HG03571 (cell line): Measurements from ENCODE around the gene MTHFS.
A peak's percentile ranks its signal among the peaks of the same experiment; 100 is the strongest.

ENCODE experiments used
- ATAC-seq: cut with Tn5 transposase; IDR thresholded peaks from one replicate; pipeline ENCODE4 v1.9.1; 2021; ENCODE audit not compliant: unreplicated experiment

Gene MTHFS

GRCh38 chr15:79881254-79881653 is 15.6 kb downstream of the MTHFS start:
- no peak for ATAC-seq

DNA sequence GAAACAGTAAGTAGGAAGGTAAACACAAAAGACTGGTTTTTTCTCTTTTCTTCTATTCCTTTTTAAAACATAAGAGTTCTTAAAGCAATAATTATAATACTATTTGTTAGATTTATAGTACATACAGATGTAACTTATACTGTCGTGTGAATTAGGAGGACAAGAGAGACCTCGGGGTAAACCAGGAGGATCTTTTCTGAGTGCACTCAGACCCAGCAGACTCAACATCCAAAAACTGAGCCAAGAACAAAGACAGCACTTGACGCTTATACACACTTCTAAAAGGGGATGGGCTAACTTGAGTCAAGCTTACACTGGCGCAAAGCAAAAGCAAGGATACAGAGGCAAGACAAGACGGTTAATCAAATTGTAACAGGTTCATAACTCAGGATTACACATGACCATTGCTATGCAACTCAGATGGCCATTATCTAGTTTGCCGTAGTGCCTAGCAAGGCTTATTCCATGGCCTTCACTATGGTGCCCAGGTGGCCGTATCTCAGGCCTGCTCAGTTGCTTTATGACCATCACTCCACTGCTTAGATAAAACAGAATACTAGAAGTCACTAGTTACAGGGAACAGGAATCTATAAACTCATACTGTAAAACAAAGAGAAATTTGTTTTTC is 18.6 kb downstream of the MTHFS start:
- ATAC-seq, result no peak

DNA sequence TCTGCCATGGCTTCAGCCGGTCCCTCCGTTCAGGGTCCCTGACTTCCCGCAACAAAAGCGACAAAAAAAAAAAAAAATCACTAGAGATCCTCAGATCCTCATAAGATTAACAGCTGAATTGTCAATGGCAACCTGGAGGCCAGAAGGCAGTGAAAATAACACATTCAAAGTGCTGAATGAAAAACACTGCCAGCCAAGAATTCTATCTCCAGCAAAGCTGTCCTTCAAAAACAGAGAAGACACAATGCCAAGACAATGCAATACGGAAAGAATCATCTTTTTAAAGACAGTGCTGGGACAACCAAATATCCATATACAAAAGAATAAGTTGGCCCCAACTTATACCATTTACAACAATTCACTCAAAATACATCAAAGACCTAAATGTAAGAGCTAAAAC is 21.6 kb downstream of the MTHFS start:
- no peak for ATAC-seq

DNA sequence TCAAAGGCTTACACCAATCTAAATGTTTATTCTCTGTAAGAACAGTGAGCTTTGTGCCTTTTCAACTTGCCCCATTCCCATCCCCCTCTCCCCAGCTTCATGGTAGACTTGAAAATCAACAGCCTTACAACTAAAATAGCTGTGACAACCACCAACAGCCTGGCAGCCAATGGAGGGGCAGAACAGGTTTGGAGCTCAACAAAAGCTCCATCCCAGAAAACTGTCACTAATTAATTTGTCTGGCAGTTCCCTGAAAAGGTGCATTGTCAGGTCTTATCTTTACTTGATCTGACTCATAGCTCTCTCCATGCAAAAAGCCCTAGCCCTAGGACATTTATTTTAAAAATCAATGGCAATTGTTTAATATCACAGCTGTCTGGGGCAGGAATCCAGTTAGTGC is 22.6 kb downstream of the MTHFS start:
- ATAC-seq, result no peak

- ATAC-seq, result no peak
Measured at GRCh38 chr15:79872358-79873017, 24.3 kb downstream of the MTHFS start.

GRCh38 chr15:79868554-79868953 is 28.3 kb downstream of the MTHFS start:
- ATAC-seq, result no peak

GRCh38 chr15:79863886-79864285 is 32.9 kb downstream of the MTHFS start:
- ATAC-seq, result no peak

- no peak for ATAC-seq
Measured at GRCh38 chr15:79862191-79862590, 34.6 kb downstream of the MTHFS start.

DNA sequence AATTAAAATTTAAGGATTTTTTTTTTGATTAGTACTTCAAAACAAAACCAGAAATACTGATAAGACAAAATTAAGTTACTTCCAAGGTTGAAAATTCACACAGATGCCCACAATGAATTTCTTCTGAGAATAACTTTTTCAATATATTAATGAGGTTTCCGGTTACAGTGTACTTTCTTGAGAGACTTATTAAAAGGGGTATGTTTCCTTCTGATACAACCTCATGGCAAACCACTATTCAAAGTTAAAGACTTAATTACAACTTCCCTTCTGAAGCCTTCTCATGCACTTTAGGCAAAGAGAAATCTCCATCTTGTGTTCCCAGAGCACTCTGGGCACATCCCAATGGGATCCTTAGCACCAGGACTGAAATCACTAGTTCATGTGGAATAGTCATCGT is 36.2 kb downstream of the MTHFS start:
- no peak for ATAC-seq

DNA sequence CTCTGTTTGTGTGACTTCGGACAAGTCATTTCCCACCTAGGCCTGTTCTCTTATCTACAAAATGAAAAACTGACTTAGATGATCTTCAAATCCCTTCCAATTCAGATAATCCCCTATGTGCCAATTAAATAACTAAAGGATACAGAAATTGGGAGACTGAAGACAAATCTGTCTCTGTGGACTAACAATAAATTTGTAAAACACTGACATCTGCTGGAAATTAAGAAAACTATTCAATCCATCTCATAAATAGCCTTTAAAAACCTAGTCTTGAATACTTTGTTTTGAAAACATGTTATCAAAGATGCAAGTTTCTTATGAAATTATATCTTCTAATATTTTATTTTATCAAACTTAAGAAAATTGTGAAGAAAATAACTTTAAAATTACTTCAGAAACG is 38.3 kb downstream of the MTHFS start:
- ATAC-seq, result no peak

GRCh38 chr15:79853492-79854328 is 43.1 kb downstream of the MTHFS start:
- ATAC-seq, result peak; percentile 80

DNA sequence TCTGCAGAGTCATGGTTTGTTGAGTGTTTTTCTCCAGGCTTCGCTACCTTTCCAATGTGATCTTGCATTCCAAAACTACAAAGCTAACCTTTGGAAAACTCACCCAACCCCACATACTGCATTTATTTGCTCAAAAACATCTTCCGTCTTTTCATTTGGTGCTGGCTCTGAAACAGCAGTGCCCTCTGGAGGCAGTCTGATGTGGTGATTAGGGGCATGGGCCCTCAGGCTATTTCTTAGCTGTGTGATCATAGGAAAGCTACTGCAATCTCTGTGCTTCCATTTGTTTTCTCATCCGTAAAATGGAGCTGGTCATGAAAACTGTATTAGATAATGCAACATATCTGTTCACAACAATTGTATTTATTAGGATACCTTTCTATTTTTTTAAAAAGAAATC is 47.0 kb downstream of the MTHFS start:
- no peak for ATAC-seq

GRCh38 chr15:79846539-79846938 is 50.3 kb downstream of the MTHFS start:
- no peak for ATAC-seq

GRCh38 chr15:79844221-79844620 is 52.6 kb downstream of the MTHFS start:
- no peak for ATAC-seq

DNA sequence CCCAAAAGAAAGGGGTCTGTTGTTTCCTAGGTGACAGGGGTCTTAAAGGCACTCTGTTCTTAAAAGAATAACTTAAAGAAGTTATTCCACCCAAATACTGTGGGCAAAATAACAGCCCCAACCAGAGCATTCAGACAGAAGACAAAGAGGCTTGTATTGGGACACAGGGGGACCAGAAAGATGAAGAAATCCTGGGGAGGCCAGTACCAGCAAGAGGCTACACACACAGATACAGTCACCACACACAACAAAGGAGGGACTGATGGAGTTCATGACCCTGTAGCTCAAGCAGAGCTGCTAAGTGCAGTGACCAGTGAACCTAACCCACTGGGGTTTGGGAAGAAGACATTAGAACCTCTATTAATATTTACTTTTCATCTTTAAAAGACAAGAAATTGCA is 59.0 kb downstream of the MTHFS start:
- no peak for ATAC-seq

DNA sequence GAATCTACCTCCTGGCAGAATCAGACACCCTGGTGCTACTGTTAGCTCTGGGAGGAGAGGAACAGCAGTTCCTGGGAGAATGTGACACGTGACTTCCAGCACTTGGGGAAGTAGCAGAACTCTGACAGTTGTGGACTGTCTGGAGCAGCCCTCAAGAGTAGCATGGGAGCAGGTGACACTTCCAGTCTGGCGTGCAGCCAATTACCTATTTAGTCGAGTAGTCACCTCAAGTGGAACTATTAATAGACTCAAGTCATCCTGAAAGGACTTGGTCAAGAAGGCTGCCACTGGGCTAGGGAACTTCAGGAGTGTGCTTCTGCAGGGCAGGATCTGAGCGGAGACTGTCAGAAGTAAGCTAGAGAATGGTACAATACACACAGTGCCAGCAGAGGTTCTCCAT is 62.3 kb downstream of the MTHFS start:
- ATAC-seq, result no peak

- no peak for ATAC-seq
Measured at GRCh38 chr15:79832367-79833120, 64.3 kb downstream of the MTHFS start.

DNA sequence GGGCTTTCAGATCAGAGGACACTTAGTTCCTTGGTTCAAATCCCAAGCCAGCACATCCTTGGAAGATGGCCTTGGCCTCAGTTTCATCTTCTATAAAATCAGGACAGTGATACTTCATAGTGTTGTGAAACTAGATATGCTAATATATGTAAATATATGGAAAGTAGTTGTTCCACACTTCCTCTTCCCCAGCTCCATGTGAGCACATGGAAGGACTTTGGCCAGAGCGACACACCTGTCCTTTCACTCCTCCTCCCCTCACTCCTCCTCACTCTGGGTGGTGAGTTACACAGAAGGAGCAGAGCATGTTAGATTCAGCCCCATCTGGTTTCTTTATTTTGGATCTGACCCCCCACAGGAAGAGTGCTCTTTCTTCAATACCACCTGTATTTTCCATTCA is 65.2 kb downstream of the MTHFS start:
- no peak for ATAC-seq

DNA sequence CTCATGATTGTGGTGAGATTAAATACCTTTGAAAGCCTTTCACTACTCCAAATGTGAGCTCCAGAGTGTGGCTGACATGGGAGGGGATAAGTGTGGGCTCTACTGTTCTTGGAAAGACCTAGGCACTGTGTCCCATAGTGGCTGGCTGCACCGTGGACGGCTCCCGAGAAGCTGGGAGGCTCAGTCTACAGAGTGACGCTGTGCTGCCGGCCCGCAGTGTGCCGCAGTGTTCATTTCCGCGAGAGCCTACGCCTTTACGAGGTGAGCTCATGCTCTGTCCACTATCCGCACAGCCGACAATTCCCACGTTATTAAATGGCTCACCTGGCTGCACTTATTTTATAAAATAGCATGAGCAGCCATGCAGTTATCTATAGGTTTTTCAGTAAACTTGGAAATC is 66.9 kb downstream of the MTHFS start:
- ATAC-seq, result no peak

- no peak for ATAC-seq
Measured at GRCh38 chr15:79828447-79828846, 68.4 kb downstream of the MTHFS start.

GRCh38 chr15:79826800-79827199 is 70.0 kb downstream of the MTHFS start:
- no peak for ATAC-seq
